Hypothalamus (tissue), 51 donors: ENCODE results near the gene KLK13.

Experiments used
- DNase-seq, 51 donors: peaks; one replicate each; lab custom pipeline; 2025; lab: John Stamatoyannopoulos, UW

KLK13 gene

GRCh38 chr19:51093101-51093500 is 28.2 kb upstream of the KLK13 start:
- DNase-seq = peak in 3 of 51 donors; percentile 6 to 16 (median 7)

GRCh38 chr19:51091895-51092873 is 27.3 kb upstream of the KLK13 start:
- DNase-seq = no peak

- no peak for DNase-seq
These were observed 26.2 kb upstream of the KLK13 start for GRCh38 chr19:51091126-51091525.

GRCh38 chr19:51090471-51090870 is 25.6 kb upstream of the KLK13 start:
- DNase-seq = no peak

- DNase-seq = no peak
These were observed 24.9 kb upstream of the KLK13 start for GRCh38 chr19:51089786-51090185.

GRCh38 chr19:51086153-51086850 is 21.4 kb upstream of the KLK13 start:
- no peak for DNase-seq

- DNase-seq = no peak
These were observed 19.6 kb upstream of the KLK13 start for GRCh38 chr19:51084505-51084904.

- no peak for DNase-seq
These were observed 18.9 kb upstream of the KLK13 start for GRCh38 chr19:51083783-51084182.

GRCh38 chr19:51083181-51083580 is 18.3 kb upstream of the KLK13 start:
- no peak for DNase-seq

- DNase-seq = no peak
These were observed 17.7 kb upstream of the KLK13 start, which contains the start of gene KLK14 for GRCh38 chr19:51082611-51083010. Gene KLK14 (minus strand): TSS chr19:51082887. CDS start chr19:51082614, 273 bp downstream.

- DNase-seq = no peak
These were observed 16.6 kb upstream of the KLK13 start for GRCh38 chr19:51081476-51081875.

GRCh38 chr19:51079481-51080110 is 14.7 kb upstream of the KLK13 start:
- DNase-seq = peak in 2 of 51 donors; percentile 2 to 5

GRCh38 chr19:51078731-51079130 is 13.8 kb upstream of the KLK13 start:
- no peak for DNase-seq

GRCh38 chr19:51078104-51078503 is 13.2 kb upstream of the KLK13 start:
- no peak for DNase-seq

- DNase-seq = no peak
These were observed 11.8 kb upstream of the KLK13 start for GRCh38 chr19:51076631-51077213.

GRCh38 chr19:51075998-51076397 is 11.1 kb upstream of the KLK13 start:
- DNase-seq = no peak

- DNase-seq = no peak
These were observed 6.2 kb upstream of the KLK13 start for GRCh38 chr19:51071095-51071405.

GRCh38 chr19:51070334-51071094 is 5.6 kb upstream of the KLK13 start:
- no peak for DNase-seq

GRCh38 chr19:51066393-51067186 is 1.7 kb upstream of the KLK13 start:
- no peak for DNase-seq
